Dendritic cell treated with granulocyte-macrophage colony-stimulating factor and Interleukin-4, amounts not matched to agents 40 ng/mL and 50 ng/mL, for 4 days (primary cell): ENCODE results near the gene REM1.

Experiments used
- H3K27ac Mint-ChIP-seq: one replicate; pipeline ENCODE4 v1.8.0; 2022; ENCODE audit warnings: mild to moderate bottlenecking, mixed read lengths
- H3K27me3 Mint-ChIP-seq: one replicate; pipeline ENCODE4 v1.8.0; 2022; ENCODE audit warnings: mild to moderate bottlenecking, mixed read lengths
- H3K36me3 Mint-ChIP-seq: one replicate; pipeline ENCODE4 v1.8.0; 2022; ENCODE audit warnings: low read depth, mixed read lengths
- H3K4me1 Mint-ChIP-seq: one replicate; pipeline ENCODE4 v1.8.0; 2022; ENCODE audit warnings: low read depth, mixed read lengths
- H3K4me3 Mint-ChIP-seq: one replicate; pipeline ENCODE4 v1.8.0; 2022; ENCODE audit warnings: mild to moderate bottlenecking, moderate library complexity, mixed read lengths
- H3K9me3 Mint-ChIP-seq: one replicate; pipeline ENCODE4 v1.8.0; 2022; ENCODE audit warnings: mixed read lengths
- intact Hi-C: fragments of 100-400 bp; cut with micrococcal nuclease; formaldehyde crosslinking; loops from one replicate; pipeline ENCODE4 v1.15.0; 2022

The REM1 gene

DNA sequence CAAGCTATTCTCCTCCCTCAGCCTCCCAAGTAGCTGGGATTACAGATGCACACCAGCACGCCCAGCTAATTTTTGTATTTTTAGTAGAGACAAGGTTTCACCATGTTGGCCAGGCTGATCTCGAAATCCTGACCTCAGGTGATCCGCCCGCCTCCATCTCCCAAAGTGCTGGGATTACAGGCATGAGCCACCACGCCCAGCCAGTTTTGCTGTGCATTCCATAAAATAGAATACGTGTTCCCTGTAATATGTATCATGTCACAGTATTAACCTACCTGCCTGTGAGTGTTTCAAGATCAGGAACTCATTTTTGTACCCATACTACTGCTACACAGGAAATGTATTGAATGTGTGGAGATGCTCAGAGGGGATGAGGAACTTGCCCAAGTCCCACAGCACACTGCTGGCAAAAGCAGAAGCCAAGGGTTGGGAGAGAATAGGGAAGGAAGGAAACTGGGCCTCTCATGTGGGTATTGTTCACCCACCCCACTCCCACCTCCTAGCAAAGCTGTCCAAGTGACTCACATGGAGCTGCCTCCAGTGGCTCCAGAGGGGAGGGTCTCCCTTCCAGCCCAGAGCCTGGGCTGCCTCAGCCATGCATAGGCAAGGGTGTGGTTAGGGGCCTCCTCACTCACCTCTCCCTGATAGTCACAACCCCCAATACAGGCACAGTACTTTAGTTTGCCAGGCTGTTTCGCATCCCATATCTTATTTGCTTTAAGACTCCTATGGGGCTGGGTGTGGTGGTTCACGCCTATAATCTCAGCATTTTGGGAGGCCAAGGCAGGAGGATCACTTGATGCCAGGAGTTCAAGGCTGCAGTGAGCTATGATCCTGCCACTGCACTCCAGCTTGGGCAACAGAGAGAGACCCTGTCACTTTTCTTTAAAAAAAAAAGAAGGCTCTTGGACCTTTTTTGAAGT, 48.5 kb downstream of the REM1 start:
- H3K4me1 Mint-ChIP-seq, result peaks cover 65% of the 10 kb centered on the region
- H3K27ac Mint-ChIP-seq, result peak overlapping the region; percentile 89
- H3K4me3 Mint-ChIP-seq, result peak overlapping the region; percentile 42
- no peaks in the 10 kb centered on the region for H3K27me3 Mint-ChIP-seq
- intact Hi-C loops, result no loop called here
- H3K9me3 Mint-ChIP-seq, result no peaks in the 10 kb centered on the region
- H3K36me3 Mint-ChIP-seq, result peaks cover 72% of the 10 kb centered on the region

GRCh38 chr20:31527266-31527665, 52.2 kb downstream of the REM1 start:
- Mint-ChIP-seq H3K27me3 (no peaks in the 10 kb centered on the region), H3K27ac (peak overlapping the region; percentile 55), H3K36me3 (peaks cover 80% of the 10 kb centered on the region), H3K4me3 (no peak overlapping the region), H3K4me1 (peaks cover 30% of the 10 kb centered on the region), H3K9me3 (no peaks in the 10 kb centered on the region)
- intact Hi-C loops, result no loop called here
